ENCODE data around the gene ALOXE3. TPM values are rescaled to one million over a fixed set of nuclear protein-coding genes. Genes with fewer than 3 reads are reported as not detected.

Gene ALOXE3
- total RNA-seq, 1 donor from 2014 or later, result not detected

DNA sequence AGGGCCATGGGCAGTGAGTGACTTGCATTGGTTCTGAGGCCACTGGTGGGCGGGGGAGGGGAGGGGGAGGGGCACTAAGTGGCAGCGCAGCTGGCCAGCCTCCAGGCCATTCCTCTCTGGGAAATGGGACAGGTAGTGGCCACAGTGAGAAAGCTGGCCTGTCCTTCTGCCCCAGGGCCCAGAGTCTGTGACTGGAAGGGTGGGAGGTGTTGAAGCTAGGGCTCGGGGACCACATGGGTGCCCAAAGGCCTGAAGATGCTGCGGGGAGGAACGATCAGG, 30.4 kb downstream of the ALOXE3 start:
- Mint-ChIP-seq H3K36me3 (ENCODE audit: unreplicated experiment) (no peaks in the 10 kb centered on the region), H3K4me1 (ENCODE audit: unreplicated experiment) (no peaks in the 10 kb centered on the region), H3K4me3 (ENCODE audit: unreplicated experiment) (no peak overlapping the region), H3K27ac (ENCODE audit: unreplicated experiment) (no peak overlapping the region), H3K27me3 (ENCODE audit: unreplicated experiment) (peaks cover 70% of the 10 kb centered on the region), H3K9me3 (ENCODE audit: unreplicated experiment) (no peaks in the 10 kb centered on the region)
- DNase-seq (ENCODE audit: extremely low spot score, unreplicated experiment), result no peak
- no peak for TF ChIP-seq CTCF (IDR thresholded peaks at IDR 0.05)

GRCh38 chr17:8087075-8087951, 31.0 kb downstream of the ALOXE3 start, which contains the start of gene ALOX12B:
TSS of gene ALOX12B (minus strand) at chr17:8087716. CDS start at chr17:8087442, 274 bp downstream.
- no peak within 1 kb of the TSS for H3K27ac Mint-ChIP-seq (ENCODE audit: unreplicated experiment)
- H3K36me3 Mint-ChIP-seq (ENCODE audit: unreplicated experiment), result no peaks in the 10 kb centered on the region

GRCh38 chr17:8084250-8084649, 34.1 kb downstream of the ALOXE3 start:
- TF ChIP-seq CTCF (IDR thresholded peaks at IDR 0.05), result no peak
- no peaks in the 10 kb centered on the region for H3K36me3 Mint-ChIP-seq (ENCODE audit: unreplicated experiment)
- peaks cover 9% of the 10 kb centered on the region for H3K4me1 Mint-ChIP-seq (ENCODE audit: unreplicated experiment)
- no peak overlapping the region for H3K27ac Mint-ChIP-seq (ENCODE audit: unreplicated experiment)
- DNase-seq (ENCODE audit: extremely low spot score, unreplicated experiment), result no peak
- H3K27me3 Mint-ChIP-seq (ENCODE audit: unreplicated experiment), result peaks cover 55% of the 10 kb centered on the region
- H3K4me3 Mint-ChIP-seq (ENCODE audit: unreplicated experiment), result no peak overlapping the region
- no peaks in the 10 kb centered on the region for H3K9me3 Mint-ChIP-seq (ENCODE audit: unreplicated experiment)

More at GRCh38 chr17:8087075-8087951, 31.0 kb downstream of the ALOXE3 start, which contains the start of gene ALOX12B:
- H3K4me3 Mint-ChIP-seq (ENCODE audit: unreplicated experiment), result no peak within 1 kb of the TSS
- H3K9me3 Mint-ChIP-seq (ENCODE audit: unreplicated experiment), result no peaks in the 10 kb centered on the region
- no peak for DNase-seq (ENCODE audit: extremely low spot score, unreplicated experiment)
- H3K27me3 Mint-ChIP-seq (ENCODE audit: unreplicated experiment), result peaks cover 71% of the 10 kb centered on the region
- H3K4me1 Mint-ChIP-seq (ENCODE audit: unreplicated experiment), result no peaks in the 10 kb centered on the region
- TF ChIP-seq CTCF (IDR thresholded peaks at IDR 0.05), result no peak

DNA sequence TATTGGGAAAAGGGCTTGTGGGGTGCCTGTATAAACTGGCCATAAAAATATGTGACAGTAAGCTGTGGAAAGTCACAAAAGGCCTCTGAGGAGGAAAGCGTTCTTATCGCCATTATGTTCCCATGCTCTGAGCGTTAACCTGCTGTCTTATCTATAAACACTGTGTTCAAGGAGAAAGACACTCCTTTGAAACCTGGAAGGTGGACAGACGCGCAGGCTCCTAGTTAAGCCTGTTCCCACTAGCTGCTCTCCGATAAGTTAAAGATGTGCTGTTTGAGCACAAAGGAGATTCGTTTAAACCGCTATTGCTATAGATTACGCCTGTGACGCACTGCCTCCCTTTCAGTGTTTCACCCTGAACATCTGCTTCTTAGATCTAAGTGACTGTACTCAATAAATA, 36.0 kb downstream of the ALOXE3 start:
- no peak for DNase-seq (ENCODE audit: extremely low spot score, unreplicated experiment)
- Mint-ChIP-seq H3K27ac (ENCODE audit: unreplicated experiment) (no peak overlapping the region), H3K9me3 (ENCODE audit: unreplicated experiment) (no peaks in the 10 kb centered on the region), H3K4me1 (ENCODE audit: unreplicated experiment) (peaks cover 11% of the 10 kb centered on the region), H3K4me3 (ENCODE audit: unreplicated experiment) (no peak overlapping the region), H3K27me3 (ENCODE audit: unreplicated experiment) (peaks cover 53% of the 10 kb centered on the region), H3K36me3 (ENCODE audit: unreplicated experiment) (no peaks in the 10 kb centered on the region)
- no peak for TF ChIP-seq CTCF (IDR thresholded peaks at IDR 0.05)

DNA sequence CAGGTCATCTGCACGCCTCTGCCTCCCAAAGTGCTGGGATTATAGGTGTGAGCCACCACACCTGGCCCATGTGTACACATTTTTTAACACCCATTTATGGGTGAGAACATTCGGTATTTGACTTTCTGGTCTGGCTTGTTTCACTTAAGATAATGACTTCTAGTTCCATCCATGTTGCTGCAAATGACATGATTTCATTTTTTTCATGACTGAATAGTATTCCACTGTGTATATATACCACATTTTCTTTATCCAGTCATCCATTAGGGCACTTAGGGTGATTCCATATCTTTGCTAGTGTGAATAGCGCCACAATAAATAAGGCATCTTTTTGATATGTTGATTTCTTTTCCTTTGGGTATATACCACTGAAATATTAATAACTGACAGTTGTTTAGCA, 36.4 kb downstream of the ALOXE3 start:
- Mint-ChIP-seq H3K9me3 (ENCODE audit: unreplicated experiment) (no peaks in the 10 kb centered on the region), H3K27me3 (ENCODE audit: unreplicated experiment) (peaks cover 53% of the 10 kb centered on the region), H3K36me3 (ENCODE audit: unreplicated experiment) (no peaks in the 10 kb centered on the region), H3K4me3 (ENCODE audit: unreplicated experiment) (no peak overlapping the region), H3K27ac (ENCODE audit: unreplicated experiment) (no peak overlapping the region), H3K4me1 (ENCODE audit: unreplicated experiment) (peaks cover 11% of the 10 kb centered on the region)
- no peak for DNase-seq (ENCODE audit: extremely low spot score, unreplicated experiment)
- TF ChIP-seq CTCF (IDR thresholded peaks at IDR 0.05), result no peak
